ENCODE data around the gene ASMTL.
"Not testable (repeated sequence)": the region's sequence is repeated elsewhere in the genome, so short reads cannot be mapped to it uniquely, and the experiment has no call there.

The ASMTL gene

DNA sequence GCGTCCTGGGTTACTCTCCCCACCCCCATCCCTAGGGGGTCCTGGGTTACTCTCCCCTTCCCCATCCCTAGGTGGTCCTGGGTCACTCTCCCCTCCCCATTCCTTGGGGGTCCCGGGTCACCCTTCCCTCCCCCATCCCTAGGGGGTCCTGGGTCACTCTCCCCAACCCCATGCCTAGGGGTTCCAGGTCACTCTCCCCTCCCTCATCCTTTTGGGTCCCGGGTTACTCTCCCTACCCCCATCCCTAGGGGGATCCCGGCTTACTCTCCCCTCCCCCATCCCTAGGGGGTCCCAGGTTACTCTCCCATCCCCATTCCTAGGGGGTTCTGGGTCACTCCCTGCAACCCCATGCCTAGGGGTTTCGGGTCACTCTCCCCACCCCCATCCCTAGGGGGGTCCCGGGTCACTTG lies 1.5 kb downstream of the ASMTL start:
- Mint-ChIP-seq H3K4me1 (peaks cover 22% of the 10 kb centered on the region), H3K9me3 (peaks cover 19% of the 10 kb centered on the region), H3K27ac (no peak overlapping the region), H3K4me3 (no peak overlapping the region), H3K27me3 (no peaks in the 10 kb centered on the region), H3K36me3 (peaks cover 17% of the 10 kb centered on the region)

DNA sequence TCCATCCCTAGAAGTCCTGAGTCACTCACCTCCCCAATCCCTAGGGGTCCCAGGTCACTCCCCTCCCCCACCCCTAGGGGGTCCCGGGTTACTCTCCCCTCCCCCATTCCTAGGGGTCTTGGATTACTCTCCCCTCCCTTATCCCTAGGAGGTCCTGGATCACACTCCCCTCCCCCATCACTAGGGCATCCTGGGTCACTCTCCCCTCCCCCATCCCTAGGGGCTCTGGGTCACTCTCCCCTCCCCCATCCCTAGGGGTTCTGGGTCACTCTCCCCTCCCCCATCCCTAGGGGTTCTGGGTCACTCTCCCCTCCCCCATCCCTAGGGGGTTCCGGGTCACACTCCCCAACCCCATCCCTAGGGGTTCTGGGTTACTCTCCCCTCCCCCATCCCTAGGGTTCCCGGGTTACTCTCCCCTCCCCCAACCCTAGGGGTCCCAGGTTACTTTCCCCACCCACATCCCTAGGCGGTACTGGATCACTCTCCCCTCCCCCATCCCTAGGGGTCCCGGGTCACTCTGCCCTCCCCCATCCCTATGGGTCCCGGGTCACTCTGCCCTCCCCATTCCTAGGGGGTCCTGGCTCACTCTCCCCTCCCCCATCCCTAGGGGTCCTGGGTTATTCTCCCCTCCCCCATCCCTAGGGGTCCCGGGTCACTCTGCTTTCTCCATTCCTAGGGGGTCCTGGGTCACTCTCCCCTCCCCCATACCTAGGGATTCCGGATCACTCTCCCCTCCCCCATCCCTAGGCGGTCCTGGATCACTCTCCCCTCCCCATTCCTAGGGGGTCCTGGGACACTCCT lies 2.1 kb downstream of the ASMTL start:
- Mint-ChIP-seq H3K27ac (no peak overlapping the region), H3K9me3 (peaks cover 19% of the 10 kb centered on the region), H3K27me3 (no peaks in the 10 kb centered on the region), H3K36me3 (peaks cover 20% of the 10 kb centered on the region), H3K4me1 (peaks cover 19% of the 10 kb centered on the region), H3K4me3 (no peak overlapping the region)

GRCh38 chrX:1449823-1450149 lies 2.9 kb downstream of the ASMTL start:
- Mint-ChIP-seq H3K36me3 (peaks cover 22% of the 10 kb centered on the region), H3K27me3 (no peaks in the 10 kb centered on the region), H3K27ac (no peak overlapping the region), H3K4me3 (peak overlapping the region; percentile 3), H3K9me3 (peaks cover 21% of the 10 kb centered on the region), H3K4me1 (peaks cover 22% of the 10 kb centered on the region)

DNA sequence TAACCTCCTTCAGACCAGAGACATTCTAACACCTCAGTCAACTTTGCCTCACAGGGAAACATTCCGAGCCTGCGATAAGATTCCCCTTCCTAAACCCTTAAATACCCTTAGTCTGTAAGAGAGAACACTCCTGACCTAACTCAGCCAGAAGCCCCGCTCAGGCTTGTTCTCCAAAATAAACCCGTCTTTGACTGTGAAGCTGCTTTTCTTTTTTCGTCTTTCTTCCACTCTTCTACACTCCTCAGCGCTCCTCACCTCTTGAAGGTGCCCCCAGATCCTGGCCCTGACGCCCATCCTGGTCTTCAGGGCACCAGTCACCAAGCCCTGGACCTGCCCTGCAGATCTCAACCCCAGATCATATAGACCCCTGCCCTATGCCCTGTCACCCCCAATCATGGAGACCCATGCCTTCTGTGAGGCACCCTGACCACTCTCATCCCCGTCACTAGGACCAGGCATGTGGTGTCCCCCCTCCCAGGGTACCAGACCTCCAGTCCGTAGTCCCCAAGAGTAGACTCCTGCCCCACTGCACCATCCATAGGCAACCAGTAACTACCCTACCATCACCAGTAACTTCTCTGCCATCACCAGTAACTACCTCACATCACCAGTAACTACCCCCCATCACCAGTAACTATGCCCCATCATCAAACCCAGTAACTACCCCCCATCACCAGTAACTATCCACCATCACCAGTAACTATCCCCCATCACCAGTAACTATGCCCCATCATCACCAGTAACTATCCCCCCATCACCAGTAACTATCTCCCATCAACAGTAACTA lies 3.5 kb downstream of the ASMTL start:
- Mint-ChIP-seq H3K4me3 (no peak overlapping the region), H3K27ac (peak overlapping the region; percentile 12), H3K36me3 (peaks cover 27% of the 10 kb centered on the region), H3K4me1 (peaks cover 26% of the 10 kb centered on the region), H3K9me3 (peaks cover 25% of the 10 kb centered on the region), H3K27me3 (no peaks in the 10 kb centered on the region)

- Mint-ChIP-seq H3K4me3 (peak overlapping the region; percentile 15), H3K36me3 (peaks cover 32% of the 10 kb centered on the region), H3K4me1 (peaks cover 26% of the 10 kb centered on the region), H3K9me3 (peaks cover 25% of the 10 kb centered on the region)
- not testable (repeated sequence) for H3K27me3 Mint-ChIP-seq, H3K27ac Mint-ChIP-seq
These were observed 4.1 kb downstream of the ASMTL start for GRCh38 chrX:1448573-1449001.

DNA sequence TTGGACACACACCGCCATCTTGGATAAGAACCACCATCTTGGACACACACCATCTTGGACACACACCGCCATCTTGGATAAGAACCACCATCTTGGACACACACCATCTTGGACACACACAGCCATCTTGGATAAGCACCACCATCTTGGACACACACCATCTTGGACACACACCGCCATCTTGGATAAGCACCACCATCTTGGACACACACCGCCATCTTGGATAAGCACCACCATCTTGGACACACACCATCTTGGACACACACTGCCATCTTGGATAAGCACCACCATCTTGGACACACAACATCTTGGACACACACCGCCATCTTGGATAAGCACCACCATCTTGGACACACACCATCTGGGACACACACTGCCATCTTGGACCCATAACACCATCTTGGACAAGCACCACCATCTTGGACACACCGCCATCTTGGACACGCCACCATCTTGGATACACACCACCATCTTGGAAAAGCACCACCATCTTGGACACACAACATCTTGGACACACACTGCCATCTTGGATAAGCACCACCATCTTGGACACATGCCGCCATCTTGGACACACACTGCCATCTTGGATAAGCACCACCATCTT lies 4.6 kb downstream of the ASMTL start:
- peaks cover 32% of the 10 kb centered on the region for H3K36me3 Mint-ChIP-seq
- peak overlapping the region; percentile 7 for H3K27ac Mint-ChIP-seq
- peaks cover 26% of the 10 kb centered on the region for H3K4me1 Mint-ChIP-seq
- not testable (repeated sequence) for H3K4me3 Mint-ChIP-seq, H3K27me3 Mint-ChIP-seq
- peaks cover 25% of the 10 kb centered on the region for H3K9me3 Mint-ChIP-seq

GRCh38 chrX:1446984-1447968 lies 5.4 kb downstream of the ASMTL start:
- H3K27ac Mint-ChIP-seq = peak overlapping the region; percentile 65

DNA sequence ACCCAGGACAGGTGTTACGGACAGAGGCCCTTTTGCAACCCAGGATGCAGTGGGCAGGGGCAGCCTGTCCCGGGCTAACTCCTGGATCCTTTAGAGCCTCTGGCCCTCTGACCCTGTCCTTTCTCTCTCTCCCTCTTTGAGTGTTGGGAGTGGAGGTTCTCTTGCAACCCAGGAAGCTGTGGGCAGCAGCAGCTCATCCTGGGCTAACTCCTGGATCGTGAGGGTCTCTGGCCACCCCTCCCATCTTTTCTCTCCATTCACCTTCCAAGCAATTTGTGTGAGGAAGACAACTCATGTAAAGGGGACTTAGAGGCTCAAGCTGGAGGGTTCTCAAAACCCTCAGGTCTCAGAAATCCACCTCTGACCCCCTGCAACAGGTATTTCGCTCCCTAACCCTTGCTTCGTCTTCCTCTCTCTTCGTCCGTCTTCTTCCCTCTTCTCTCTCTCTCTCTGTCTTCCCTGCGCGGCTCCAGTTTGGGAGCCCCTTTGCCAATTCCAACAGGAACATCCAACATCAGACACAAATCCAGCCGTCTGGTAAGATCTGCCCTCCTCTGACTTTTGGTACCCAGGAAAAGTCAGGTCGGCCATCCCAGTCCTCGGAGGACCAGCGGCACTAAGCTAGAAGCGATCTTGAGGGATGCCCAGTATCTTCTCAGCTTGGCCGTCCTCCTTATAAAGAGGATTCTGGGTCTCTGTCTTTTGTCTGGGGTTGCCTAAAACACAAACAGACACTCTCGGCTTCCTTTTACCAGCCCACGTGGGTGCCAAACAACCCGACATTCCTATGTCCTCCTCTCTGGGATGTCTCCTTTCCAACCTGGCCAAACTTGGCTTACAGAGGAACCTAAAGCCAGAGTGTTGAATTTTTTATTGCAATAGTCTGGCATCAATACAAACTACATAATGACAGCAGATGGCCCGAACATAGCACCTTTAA lies 7.9 kb downstream of the ASMTL start:
- no peaks in the 10 kb centered on the region for H3K27me3 Mint-ChIP-seq
- H3K4me3 Mint-ChIP-seq = no peak overlapping the region
- H3K9me3 Mint-ChIP-seq = peaks cover 25% of the 10 kb centered on the region
- no peak overlapping the region for H3K27ac Mint-ChIP-seq
- peaks cover 34% of the 10 kb centered on the region for H3K36me3 Mint-ChIP-seq
- H3K4me1 Mint-ChIP-seq = peaks cover 22% of the 10 kb centered on the region

More at GRCh38 chrX:1446984-1447968, 5.4 kb downstream of the ASMTL start:
- not testable (repeated sequence) for H3K27me3 Mint-ChIP-seq, H3K4me3 Mint-ChIP-seq
- Mint-ChIP-seq H3K4me1 (peaks cover 26% of the 10 kb centered on the region), H3K9me3 (peaks cover 25% of the 10 kb centered on the region), H3K36me3 (peaks cover 34% of the 10 kb centered on the region)

DNA sequence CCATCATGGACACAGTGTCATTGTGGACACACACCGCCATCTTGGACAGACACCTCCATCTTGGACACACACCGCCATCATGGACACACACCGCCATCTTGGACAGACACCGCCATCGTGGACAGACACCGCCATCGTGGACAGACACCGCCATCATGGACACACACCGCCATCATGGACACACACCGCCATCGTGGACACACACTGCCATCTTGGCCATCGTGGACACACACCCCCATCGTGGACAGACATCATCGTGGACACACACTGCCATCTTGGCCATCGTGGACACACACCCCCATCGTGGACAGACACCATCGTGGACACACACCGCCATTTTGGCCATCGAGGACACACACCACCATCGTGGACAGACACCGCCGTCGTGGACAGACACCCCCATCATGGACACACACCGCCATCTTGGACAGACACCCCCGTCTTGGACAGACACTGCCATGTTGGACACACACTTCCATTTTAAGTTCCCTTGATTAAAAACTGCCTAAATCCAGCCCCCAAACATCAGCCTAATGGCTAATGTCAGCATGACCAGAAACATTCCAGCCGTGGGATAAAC lies 9.1 kb downstream of the ASMTL start:
- Mint-ChIP-seq H3K36me3 (peaks cover 35% of the 10 kb centered on the region), H3K4me3 (no peak overlapping the region), H3K4me1 (peaks cover 9% of the 10 kb centered on the region), H3K9me3 (peaks cover 16% of the 10 kb centered on the region), H3K27me3 (no peaks in the 10 kb centered on the region), H3K27ac (no peak overlapping the region)

DNA sequence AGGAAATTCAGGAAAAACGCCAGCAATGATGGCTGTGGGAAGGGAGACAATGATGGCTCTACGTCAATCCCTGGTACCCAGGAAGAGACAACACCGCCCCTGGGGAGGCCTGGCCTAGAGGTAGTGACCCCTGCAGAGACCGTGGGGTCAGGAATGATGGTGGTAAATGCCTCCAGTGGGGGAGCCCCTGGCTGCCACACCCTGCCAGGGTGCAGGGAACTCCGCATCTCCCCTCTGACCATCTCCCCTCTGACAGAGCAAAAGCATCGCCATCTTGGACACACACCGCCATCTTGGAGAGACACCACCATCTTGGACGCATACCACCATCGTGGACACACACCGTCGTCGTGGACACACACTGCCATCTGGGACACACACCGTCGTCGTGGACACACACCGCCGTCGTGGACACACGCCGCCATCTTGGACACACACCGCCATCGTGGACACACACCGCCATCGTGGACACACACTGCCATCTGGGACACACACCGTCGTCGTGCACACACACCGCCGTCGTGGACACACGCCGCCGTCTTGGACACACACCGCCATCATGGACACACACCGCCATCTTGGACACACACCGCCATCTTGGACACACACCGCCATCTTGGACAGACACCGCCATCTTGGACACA lies 9.9 kb downstream of the ASMTL start:
- peaks cover 31% of the 10 kb centered on the region for H3K36me3 Mint-ChIP-seq
- peaks cover 9% of the 10 kb centered on the region for H3K4me1 Mint-ChIP-seq
- no peaks in the 10 kb centered on the region for H3K27me3 Mint-ChIP-seq
- H3K4me3 Mint-ChIP-seq = no peak overlapping the region
- peaks cover 11% of the 10 kb centered on the region for H3K9me3 Mint-ChIP-seq
- H3K27ac Mint-ChIP-seq = no peak overlapping the region

DNA sequence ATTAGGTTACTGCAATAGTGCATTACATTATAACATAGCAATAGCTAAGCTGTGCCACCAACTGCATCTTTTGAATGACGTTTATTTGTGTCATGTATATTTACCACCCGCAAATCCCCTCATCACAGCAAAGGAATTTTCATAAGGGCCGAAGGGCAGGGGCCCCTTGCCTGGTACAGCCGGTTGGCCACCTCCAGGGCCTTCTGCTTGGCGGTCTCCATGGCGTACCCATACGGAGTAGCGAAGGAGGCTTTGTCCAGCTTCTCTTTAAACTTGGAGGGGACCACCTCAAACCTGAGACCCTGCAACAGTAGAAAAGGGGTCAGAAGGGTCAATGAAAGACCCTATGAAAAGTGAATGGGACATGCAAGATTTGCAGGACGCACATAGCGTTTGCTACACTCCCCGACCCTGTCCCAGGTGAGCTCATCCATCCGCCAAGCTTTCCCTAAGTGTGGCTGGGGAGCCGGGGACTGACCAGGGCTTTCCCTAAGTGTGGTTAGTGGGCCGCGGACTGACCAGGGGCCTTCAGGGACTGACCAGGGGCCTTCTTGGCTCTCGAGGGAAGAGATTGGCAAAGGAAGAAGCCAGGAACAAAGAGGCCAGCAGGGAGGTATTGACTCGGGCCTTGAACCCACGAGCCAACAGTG lies 10.6 kb downstream of the ASMTL start:
- Mint-ChIP-seq H3K27ac (no peak overlapping the region), H3K36me3 (peaks cover 32% of the 10 kb centered on the region), H3K4me1 (peaks cover 9% of the 10 kb centered on the region), H3K9me3 (peaks cover 6% of the 10 kb centered on the region), H3K4me3 (no peak overlapping the region), H3K27me3 (no peaks in the 10 kb centered on the region)

DNA sequence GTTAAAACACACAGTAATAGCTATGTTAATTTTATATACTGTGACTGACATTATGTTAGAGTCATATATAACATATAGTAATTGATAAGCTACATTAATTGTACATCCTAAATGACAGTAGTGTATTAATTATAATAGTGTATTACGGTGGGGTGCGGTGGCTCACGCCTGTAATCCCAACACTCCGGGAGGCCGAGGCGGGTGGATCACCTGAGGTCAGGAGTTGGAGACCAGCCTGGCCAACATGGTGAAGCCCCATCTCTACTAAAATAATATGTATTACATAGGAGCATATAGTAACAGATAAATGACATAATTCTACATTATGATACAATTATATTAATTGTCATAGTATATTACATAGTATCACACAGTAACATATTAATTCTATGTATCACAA lies 12.2 kb downstream of the ASMTL start:
- peaks cover 37% of the 10 kb centered on the region for H3K36me3 Mint-ChIP-seq
- H3K4me1 Mint-ChIP-seq = peaks cover 9% of the 10 kb centered on the region
- H3K9me3 Mint-ChIP-seq = peaks cover 5% of the 10 kb centered on the region
- H3K27ac Mint-ChIP-seq = no peak overlapping the region
- no peak overlapping the region for H3K4me3 Mint-ChIP-seq
- H3K27me3 Mint-ChIP-seq = no peaks in the 10 kb centered on the region

- Mint-ChIP-seq H3K4me3 (no peak overlapping the region), H3K36me3 (peaks cover 27% of the 10 kb centered on the region), H3K27me3 (no peaks in the 10 kb centered on the region), H3K9me3 (no peaks in the 10 kb centered on the region), H3K27ac (no peak overlapping the region), H3K4me1 (no peaks in the 10 kb centered on the region)
These were observed 17.3 kb downstream of the ASMTL start for GRCh38 chrX:1435241-1435895.
